ENCODE results near the gene VAMP5. TPM values are rescaled to one million over a fixed set of nuclear protein-coding genes. Genes with fewer than 3 reads are reported as not detected.

VAMP5 gene
- total RNA-seq, 1 donor from 2014 or later, result 17.1 TPM

DNA sequence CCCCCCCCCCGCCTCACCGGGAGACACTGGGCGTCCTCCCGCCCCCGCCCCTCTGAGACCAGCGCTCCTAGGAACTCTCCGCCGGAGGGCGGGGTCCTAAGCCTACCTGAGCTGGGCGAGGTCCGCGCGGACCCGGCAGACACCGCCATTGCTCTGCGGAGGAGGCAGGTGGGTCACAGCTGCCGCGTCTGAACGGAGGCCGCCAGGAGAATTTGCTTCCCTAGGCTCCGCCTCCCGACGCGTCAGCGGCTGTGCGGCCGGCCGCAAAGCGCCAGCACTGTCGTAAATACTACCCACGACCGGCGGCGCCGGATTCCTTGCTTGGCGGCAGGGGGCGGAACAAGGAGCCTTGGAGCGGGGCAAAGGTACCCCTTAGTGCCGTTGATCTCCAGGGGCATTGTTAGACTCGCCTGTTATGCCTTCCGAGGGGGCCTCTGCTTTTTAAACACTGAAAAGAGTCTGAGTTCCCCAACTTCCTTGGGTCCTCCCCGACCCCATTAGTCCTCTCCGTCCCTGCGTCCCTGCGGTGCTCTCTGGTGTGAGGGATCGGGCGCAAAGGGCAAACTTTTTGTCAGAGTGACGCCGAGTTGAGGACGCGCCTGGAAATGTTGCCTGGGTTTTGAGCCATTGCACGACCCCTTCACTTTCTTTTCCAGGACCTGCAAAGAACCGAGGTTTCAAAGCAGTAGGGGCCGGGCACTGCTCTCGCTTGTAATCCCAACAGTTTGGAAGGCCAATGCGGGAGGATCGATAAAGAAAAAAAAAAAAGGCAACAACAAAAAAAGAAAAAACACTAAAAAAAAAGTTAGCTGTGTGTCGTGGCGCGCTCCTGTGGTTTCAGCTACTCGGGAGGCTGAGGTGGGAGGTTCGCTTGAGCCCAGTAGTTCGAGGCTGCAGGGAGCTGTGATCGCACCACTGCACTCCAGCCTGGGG lies 22.7 kb upstream of the VAMP5 start, which contains the start of gene GGCX:
TSS of gene GGCX (minus strand) at position 214 of the 933 bp plus-strand sequence. CDS start at position 149, 65 bp downstream.
- peak within 1 kb of the TSS; percentile 93 for H2AFZ ChIP-seq (ENCODE audit: low read depth, low read length)
- Mint-ChIP-seq H3K27ac (ENCODE audit: unreplicated experiment) (peak within 1 kb of the TSS; percentile 97), H3K4me3 (ENCODE audit: unreplicated experiment) (peak within 1 kb of the TSS; percentile 96), H3K4me1 (ENCODE audit: low read depth, unreplicated experiment) (peaks cover 12% of the 10 kb centered on the region), H3K9me3 (ENCODE audit: unreplicated experiment) (no peaks in the 10 kb centered on the region), H3K36me3 (ENCODE audit: low read depth, unreplicated experiment) (no peaks in the 10 kb centered on the region), H3K27me3 (ENCODE audit: low read depth, unreplicated experiment) (no peaks in the 10 kb centered on the region)
- DNase-seq (ENCODE audit: low read depth), result peak; percentile 88
- peaks cover 42% of the 10 kb centered on the region for H3K79me2 ChIP-seq (ENCODE audit: insufficient read depth, low read length)
- peaks cover 22% of the 10 kb centered on the region for H4K20me1 ChIP-seq (ENCODE audit: insufficient read depth, low read length)
- H3K27ac ChIP-seq (ENCODE audit: low read depth, low read length), result peak within 1 kb of the TSS; percentile 73
- H3K4me2 ChIP-seq (ENCODE audit: low read length), result peak within 1 kb of the TSS; percentile 90
- peak within 1 kb of the TSS; percentile 79 for H3K4me3 ChIP-seq (ENCODE audit: insufficient read depth, low read depth, low read length)
- TF ChIP-seq, protein P1, sequence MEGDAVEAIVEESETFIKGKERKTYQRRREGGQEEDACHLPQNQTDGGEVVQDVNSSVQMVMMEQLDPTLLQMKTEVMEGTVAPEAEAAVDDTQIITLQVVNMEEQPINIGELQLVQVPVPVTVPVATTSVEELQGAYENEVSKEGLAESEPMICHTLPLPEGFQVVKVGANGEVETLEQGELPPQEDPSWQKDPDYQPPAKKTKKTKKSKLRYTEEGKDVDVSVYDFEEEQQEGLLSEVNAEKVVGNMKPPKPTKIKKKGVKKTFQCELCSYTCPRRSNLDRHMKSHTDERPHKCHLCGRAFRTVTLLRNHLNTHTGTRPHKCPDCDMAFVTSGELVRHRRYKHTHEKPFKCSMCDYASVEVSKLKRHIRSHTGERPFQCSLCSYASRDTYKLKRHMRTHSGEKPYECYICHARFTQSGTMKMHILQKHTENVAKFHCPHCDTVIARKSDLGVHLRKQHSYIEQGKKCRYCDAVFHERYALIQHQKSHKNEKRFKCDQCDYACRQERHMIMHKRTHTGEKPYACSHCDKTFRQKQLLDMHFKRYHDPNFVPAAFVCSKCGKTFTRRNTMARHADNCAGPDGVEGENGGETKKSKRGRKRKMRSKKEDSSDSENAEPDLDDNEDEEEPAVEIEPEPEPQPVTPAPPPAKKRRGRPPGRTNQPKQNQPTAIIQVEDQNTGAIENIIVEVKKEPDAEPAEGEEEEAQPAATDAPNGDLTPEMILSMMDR (IDR thresholded peaks at IDR 0.05; ENCODE audit: insufficient read depth, low read depth, low read length), result no peak
- TF ChIP-seq EZH2 (IDR thresholded peaks at IDR 0.05; ENCODE audit: insufficient read depth, low read length), result no peak
- H3K9me3 ChIP-seq (ENCODE audit: insufficient read depth, low read depth, low read length), result no peaks in the 10 kb centered on the region
- H3K4me1 ChIP-seq (ENCODE audit: insufficient read depth, low read length), result peaks cover 9% of the 10 kb centered on the region
- no peaks in the 10 kb centered on the region for H3K27me3 ChIP-seq (ENCODE audit: insufficient read depth, low read length)
- H3K9ac ChIP-seq (ENCODE audit: low read length), result peak within 1 kb of the TSS; percentile 87
- FAIRE-seq, result no peak
- H3K36me3 ChIP-seq (ENCODE audit: insufficient read depth, low read length), result peaks cover 8% of the 10 kb centered on the region

DNA sequence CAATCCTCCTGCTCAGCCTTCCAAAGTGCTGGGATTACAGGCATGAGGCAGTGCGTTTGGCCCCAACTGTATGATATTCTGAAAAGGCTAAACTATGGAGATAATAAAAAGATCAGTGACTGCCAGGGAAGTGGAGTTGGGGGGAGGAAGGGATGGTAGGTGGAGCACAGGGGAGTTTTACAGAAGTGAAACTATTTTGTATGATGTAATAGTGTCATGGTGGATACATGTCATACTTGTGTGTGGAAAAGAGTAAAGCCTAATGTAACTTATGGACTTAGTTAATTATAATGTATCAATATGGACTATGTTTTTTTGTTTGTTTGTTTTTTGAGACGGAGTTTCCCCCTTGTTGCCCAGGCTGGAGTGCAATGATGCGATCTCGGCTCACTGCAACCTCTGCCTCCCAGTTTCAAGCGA lies 20.1 kb upstream of the VAMP5 start:
- TF ChIP-seq EZH2 (IDR thresholded peaks at IDR 0.05; ENCODE audit: insufficient read depth, low read length), result no peak
- TF ChIP-seq, protein P1 (IDR thresholded peaks at IDR 0.05; ENCODE audit: insufficient read depth, low read depth, low read length), result no peak
- no peak overlapping the region for H2AFZ ChIP-seq (ENCODE audit: low read depth, low read length)
- no peak overlapping the region for H3K9ac ChIP-seq (ENCODE audit: low read length)
- peaks cover 19% of the 10 kb centered on the region for H3K79me2 ChIP-seq (ENCODE audit: insufficient read depth, low read length)
- Mint-ChIP-seq H3K4me1 (ENCODE audit: low read depth, unreplicated experiment) (peaks cover 10% of the 10 kb centered on the region), H3K9me3 (ENCODE audit: unreplicated experiment) (no peaks in the 10 kb centered on the region), H3K4me3 (ENCODE audit: unreplicated experiment) (no peak overlapping the region), H3K27ac (ENCODE audit: unreplicated experiment) (no peak overlapping the region), H3K36me3 (ENCODE audit: low read depth, unreplicated experiment) (no peaks in the 10 kb centered on the region), H3K27me3 (ENCODE audit: low read depth, unreplicated experiment) (peaks cover 3% of the 10 kb centered on the region)
- H3K4me1 ChIP-seq (ENCODE audit: insufficient read depth, low read length), result peaks cover 9% of the 10 kb centered on the region
- no peaks in the 10 kb centered on the region for H3K9me3 ChIP-seq (ENCODE audit: insufficient read depth, low read depth, low read length)
- no peaks in the 10 kb centered on the region for H3K36me3 ChIP-seq (ENCODE audit: insufficient read depth, low read length)
- DNase-seq (ENCODE audit: low read depth), result no peak
- H4K20me1 ChIP-seq (ENCODE audit: insufficient read depth, low read length), result peaks cover 6% of the 10 kb centered on the region
- H3K4me2 ChIP-seq (ENCODE audit: low read length), result no peak overlapping the region
- H3K27me3 ChIP-seq (ENCODE audit: insufficient read depth, low read length), result no peaks in the 10 kb centered on the region
- H3K4me3 ChIP-seq (ENCODE audit: insufficient read depth, low read depth, low read length), result no peak overlapping the region
- H3K27ac ChIP-seq (ENCODE audit: low read depth, low read length), result no peak overlapping the region
- no peak for FAIRE-seq

Measured in astrocyte (in vitro differentiated cells and primary cell).